HepG2 (cell line): ENCODE measurements around the gene ZBTB1. TPM values are rescaled to one million over a fixed set of nuclear protein-coding genes. Genes with fewer than 3 reads are reported as not detected.

Source experiments
- BRD4 ChIP-seq: sonication (generic); formaldehyde crosslinking; IDR thresholded peaks from 2 replicates; pipeline ENCODE4 v1.4.0; 2020; ENCODE audit warnings: missing genetic modification reagents
- CBX1 ChIP-seq: IDR thresholded peaks from one replicate; pipeline ENCODE4 v1.6.1; 2016; ENCODE audit warnings: antibody characterized with exemption, low read depth
- FUBP1 ChIP-seq: sonication (generic); formaldehyde crosslinking; IDR thresholded peaks from 2 replicates; pipeline ENCODE4 v1.5.1; 2020; ENCODE audit warnings: missing genetic modification reagents, mild to moderate bottlenecking, borderline replicate concordance
- GABPA ChIP-seq, 2 experiments: IDR thresholded peaks; 2 replicates each; pipeline ENCODE4 v1.6.1; 2011 to 2016; ENCODE audit warnings: low read depth in 2 of 2, low read length in 1 of 2, missing biosample characterization in 1 of 2, missing genetic modification characterization in 1 of 2
- HNF4A ChIP-seq: sonication (generic); formaldehyde crosslinking; IDR thresholded peaks from 2 replicates; pipeline ENCODE4 v1.4.0; 2020; ENCODE audit warnings: missing genetic modification reagents
- HOXA7 ChIP-seq: sonication (generic); formaldehyde crosslinking; IDR thresholded peaks from 2 replicates; pipeline ENCODE4 v1.8.1; 2022; ENCODE audit warnings: mild to moderate bottlenecking, missing genetic modification reagents, moderate library complexity
- ONECUT2 ChIP-seq: sonication (generic); formaldehyde crosslinking; IDR thresholded peaks from 2 replicates; pipeline ENCODE4 v1.4.0; 2020; ENCODE audit warnings: missing genetic modification reagents
- RBFOX2 ChIP-seq: fragments of 200-400 bp; formaldehyde crosslinking; IDR thresholded peaks from 2 replicates; pipeline ENCODE4 v1.6.1; 2017; ENCODE audit warnings: low read depth, mild to moderate bottlenecking, low read length
- SMAD3 ChIP-seq: sonication (generic); formaldehyde crosslinking; IDR thresholded peaks from 2 replicates; pipeline ENCODE4 v1.4.0; 2020; ENCODE audit warnings: missing genetic modification reagents
- SRY ChIP-seq: sonication (generic); formaldehyde crosslinking; IDR thresholded peaks from 2 replicates; pipeline ENCODE4 v1.8.0; 2022; ENCODE audit warnings: mild to moderate bottlenecking, missing genetic modification reagents
- TCF12 ChIP-seq, 2 experiments: fragments of 450-650 bp in 1 of 2; sonication (generic) in 1 of 2; formaldehyde crosslinking in 1 of 2; IDR thresholded peaks; 2 replicates each; pipeline versions ENCODE4 v1.6.1 to v1.8.0; 2017 to 2022; ENCODE audit warnings: antibody characterized with exemption in 1 of 2, mild to moderate bottlenecking in 1 of 2, missing genetic modification reagents in 1 of 2, moderate library complexity in 1 of 2
- USF2 ChIP-seq, 2 experiments: sonication (generic) in 1 of 2; formaldehyde crosslinking in 1 of 2; IDR thresholded peaks; 2 replicates each; pipeline versions ENCODE4 v1.5.1 to v1.6.1; 2011 to 2020; ENCODE audit warnings: borderline replicate concordance in 1 of 2, low read depth in 1 of 2, low read length in 1 of 2, mild to moderate bottlenecking in 1 of 2, missing genetic modification reagents in 1 of 2, moderate library complexity in 1 of 2
- ZNF589 ChIP-seq: sonication (generic); formaldehyde crosslinking; conservative IDR thresholded peaks from 2 replicates; pipeline ENCODE4 v1.8.0; 2022; ENCODE audit warnings: mild to moderate bottlenecking, moderate library complexity, missing genetic modification reagents
- ZSCAN12 ChIP-seq: sonication (generic); formaldehyde crosslinking; IDR thresholded peaks from 2 replicates; pipeline ENCODE4 v1.9.0; 2021; ENCODE audit warnings: mild to moderate bottlenecking, missing genetic modification reagents
- polyA plus RNA-seq, 8 experiments: library from polyadenylated mRNA; depleted of rRNA in 3 of 8; stranded (reverse) in 7 of 8; unstranded in 1 of 8; fragments of >200 nt; fragmentation: Illumina TruSeq in 4 of 8; extraction: Trizol in 4 of 8; gene quantifications; 2 replicates each; pipeline versions ENCODE4 v1.2.1 to v1.2.3, GENCODE V29; 2011 to 2016; ENCODE audit warnings: low read depth in 4 of 8, missing spikeins in 1 of 8, mixed read lengths in 1 of 8; ENCODE audit not compliant: insufficient read depth in 1 of 8
- total RNA-seq, 5 experiments: library from RNA; depleted of rRNA; stranded (reverse); fragments of >200 nt; fragmentation: Illumina TruSeq; extraction: Trizol; gene quantifications; 2 replicates each; pipeline ENCODE4 v1.2.3, GENCODE V29; 2016; ENCODE audit warnings: low read depth in 1 of 5
- TF ChIP-seq, protein P1 (sequence below): sonication (generic); formaldehyde crosslinking; IDR thresholded peaks from 2 replicates; pipeline ENCODE4 v1.8.1; 2022; ENCODE audit warnings: low read depth, mild to moderate bottlenecking, missing genetic modification reagents
- TF ChIP-seq, protein P2 (sequence below): IDR thresholded peaks from 2 replicates; pipeline ENCODE4 v1.6.1; 2018; ENCODE audit warnings: missing genetic modification reagents, mild to moderate bottlenecking, missing compliant biosample characterization
- TF ChIP-seq, protein P3 (sequence below): IDR thresholded peaks from 2 replicates; pipeline ENCODE4 v1.6.1; 2016; ENCODE audit warnings: missing compliant biosample characterization, missing genetic modification reagents, borderline replicate concordance

Gene ZBTB1
- total and polyA plus RNA-seq, 2 of the 13 experiments (the other 11 are each of a cell fraction or from before 2014, with no cell fraction given), result 18.8 to 22.6 TPM

DNA sequence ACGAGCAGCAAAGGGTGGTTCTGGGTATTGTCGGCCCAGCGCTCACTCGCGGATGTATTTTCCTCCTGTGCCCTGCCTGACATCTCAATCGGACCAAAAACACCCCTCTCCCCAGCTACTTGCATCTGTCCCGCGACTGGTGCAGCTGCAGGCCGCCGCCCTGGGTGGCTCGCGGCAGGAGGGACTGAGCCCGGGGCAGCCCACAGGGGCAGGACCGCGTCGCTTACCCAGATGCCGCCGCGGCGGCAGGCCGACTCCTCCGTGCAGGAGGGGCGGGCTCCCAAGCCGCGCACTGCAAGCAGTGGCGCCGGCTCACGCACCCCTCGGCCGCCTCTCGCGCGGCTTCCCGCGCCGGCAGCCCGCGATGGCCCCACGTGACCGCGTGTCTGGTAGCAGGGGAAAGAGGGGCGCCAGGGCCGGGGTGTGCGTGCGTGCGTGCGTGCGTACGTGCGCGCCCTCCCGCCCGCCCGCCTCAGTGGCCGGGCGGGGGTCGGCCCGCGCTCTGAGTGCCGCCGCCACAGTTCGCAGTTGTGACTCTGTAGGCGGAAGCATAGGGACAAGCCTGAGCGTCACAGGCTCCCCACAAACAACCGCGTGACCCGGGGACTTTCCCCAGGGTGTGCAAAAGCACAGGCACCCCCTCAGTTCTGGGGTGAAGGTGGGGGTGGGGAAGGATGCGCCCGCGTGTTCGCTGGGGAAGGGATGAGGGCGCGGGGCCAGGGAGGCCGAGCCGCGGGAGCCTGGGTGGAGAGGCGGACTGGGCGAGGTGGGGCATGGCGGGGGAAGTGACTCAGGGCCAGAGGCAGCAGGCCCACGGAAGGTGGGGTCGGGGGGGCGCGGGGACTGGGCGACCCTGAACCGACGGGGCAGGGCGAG lies 898 bp upstream of the ZBTB1 start, which contains the start of gene ZBTB25 (continued):
- no peak for TF ChIP-seq GABPA (IDR thresholded peaks at IDR 0.05; ENCODE audit: low read depth, low read length)
- TF ChIP-seq GABPA (CRISPR knock-in tag; IDR thresholded peaks at IDR 0.05; ENCODE audit: low read depth), result no peak
- peak; percentile 84; the same call in 1 of the 2 replicates for TF ChIP-seq ZSCAN12 (CRISPR knock-in tag)
- TF ChIP-seq, protein P1, sequence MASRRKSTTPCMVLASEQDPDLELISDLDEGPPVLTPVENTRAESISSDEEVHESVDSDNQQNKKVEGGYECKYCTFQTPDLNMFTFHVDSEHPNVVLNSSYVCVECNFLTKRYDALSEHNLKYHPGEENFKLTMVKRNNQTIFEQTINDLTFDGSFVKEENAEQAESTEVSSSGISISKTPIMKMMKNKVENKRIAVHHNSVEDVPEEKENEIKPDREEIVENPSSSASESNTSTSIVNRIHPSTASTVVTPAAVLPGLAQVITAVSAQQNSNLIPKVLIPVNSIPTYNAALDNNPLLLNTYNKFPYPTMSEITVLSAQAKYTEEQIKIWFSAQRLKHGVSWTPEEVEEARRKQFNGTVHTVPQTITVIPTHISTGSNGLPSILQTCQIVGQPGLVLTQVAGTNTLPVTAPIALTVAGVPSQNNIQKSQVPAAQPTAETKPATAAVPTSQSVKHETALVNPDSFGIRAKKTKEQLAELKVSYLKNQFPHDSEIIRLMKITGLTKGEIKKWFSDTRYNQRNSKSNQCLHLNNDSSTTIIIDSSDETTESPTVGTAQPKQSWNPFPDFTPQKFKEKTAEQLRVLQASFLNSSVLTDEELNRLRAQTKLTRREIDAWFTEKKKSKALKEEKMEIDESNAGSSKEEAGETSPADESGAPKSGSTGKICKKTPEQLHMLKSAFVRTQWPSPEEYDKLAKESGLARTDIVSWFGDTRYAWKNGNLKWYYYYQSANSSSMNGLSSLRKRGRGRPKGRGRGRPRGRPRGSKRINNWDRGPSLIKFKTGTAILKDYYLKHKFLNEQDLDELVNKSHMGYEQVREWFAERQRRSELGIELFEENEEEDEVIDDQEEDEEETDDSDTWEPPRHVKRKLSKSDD (CRISPR knock-in tag), result peak; percentile 75; the same call in 1 of the 2 replicates
- 0 out of 2 replicates have a peak, but pooled peaks have one; percentile 2 for TF ChIP-seq HNF4A (CRISPR knock-in tag)
- peak; percentile 79 for TF ChIP-seq RBFOX2
- TF ChIP-seq TCF12 (IDR thresholded peaks at IDR 0.05), result no peak
- 0 out of 2 replicates have a peak, but pooled peaks have one; percentile 10 for TF ChIP-seq TCF12 (CRISPR knock-in tag; IDR thresholded peaks at IDR 0.05)
- peak; percentile 32 for TF ChIP-seq CBX1
- TF ChIP-seq SRY (CRISPR knock-in tag), result peak; percentile 60; the same call in 1 of the 2 replicates
- TF ChIP-seq ZNF589 (CRISPR knock-in tag), result peak; percentile 52; the same call in 1 of the 2 replicates
- TF ChIP-seq, protein P2, sequence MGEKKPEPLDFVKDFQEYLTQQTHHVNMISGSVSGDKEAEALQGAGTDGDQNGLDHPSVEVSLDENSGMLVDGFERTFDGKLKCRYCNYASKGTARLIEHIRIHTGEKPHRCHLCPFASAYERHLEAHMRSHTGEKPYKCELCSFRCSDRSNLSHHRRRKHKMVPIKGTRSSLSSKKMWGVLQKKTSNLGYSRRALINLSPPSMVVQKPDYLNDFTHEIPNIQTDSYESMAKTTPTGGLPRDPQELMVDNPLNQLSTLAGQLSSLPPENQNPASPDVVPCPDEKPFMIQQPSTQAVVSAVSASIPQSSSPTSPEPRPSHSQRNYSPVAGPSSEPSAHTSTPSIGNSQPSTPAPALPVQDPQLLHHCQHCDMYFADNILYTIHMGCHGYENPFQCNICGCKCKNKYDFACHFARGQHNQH (CRISPR knock-in tag), result no peak; the same call in 1 of the 2 replicates
- TF ChIP-seq ONECUT2 (CRISPR knock-in tag), result no peak
- peak; percentile 85 for TF ChIP-seq USF2 (IDR thresholded peaks at IDR 0.05; ENCODE audit: low read depth, low read length)
- TF ChIP-seq USF2 (CRISPR knock-in tag; IDR thresholded peaks at IDR 0.05; ENCODE audit: borderline replicate concordance), result peak; percentile 61; the same call in 1 of the 2 replicates
- TF ChIP-seq, protein P3, sequence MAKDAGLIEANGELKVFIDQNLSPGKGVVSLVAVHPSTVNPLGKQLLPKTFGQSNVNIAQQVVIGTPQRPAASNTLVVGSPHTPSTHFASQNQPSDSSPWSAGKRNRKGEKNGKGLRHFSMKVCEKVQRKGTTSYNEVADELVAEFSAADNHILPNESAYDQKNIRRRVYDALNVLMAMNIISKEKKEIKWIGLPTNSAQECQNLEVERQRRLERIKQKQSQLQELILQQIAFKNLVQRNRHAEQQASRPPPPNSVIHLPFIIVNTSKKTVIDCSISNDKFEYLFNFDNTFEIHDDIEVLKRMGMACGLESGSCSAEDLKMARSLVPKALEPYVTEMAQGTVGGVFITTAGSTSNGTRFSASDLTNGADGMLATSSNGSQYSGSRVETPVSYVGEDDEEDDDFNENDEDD (CRISPR knock-in tag), result peak; percentile 93
- TF ChIP-seq FUBP1 (CRISPR knock-in tag), result no peak
- TF ChIP-seq BRD4 (CRISPR knock-in tag), result peak; percentile 66; the same call in 1 of the 2 replicates
- TF ChIP-seq SMAD3 (CRISPR knock-in tag), result no peak
- no peak for TF ChIP-seq HOXA7
